GM23338 (cell line): Measurements from ENCODE around the gene LRRC63. TPM values are rescaled to one million over a fixed set of nuclear protein-coding genes. Genes with fewer than 3 reads are reported as not detected.

Experiments used
- ATAC-seq: fragments of 200-7000 bp; cut with Tn5 transposase; 3 replicates; pipeline ENCODE4 v1.9.1; 2020
- DNase-seq: peaks from one replicate; pipeline ENCODE4 v3.0.0-alpha.2; 2015; ENCODE audit warnings: low spot score
- H2AFZ ChIP-seq: fragments of 200-600 bp; sonication (generic); 2 replicates; pipeline ENCODE4 v1.8.0; 2016; ENCODE audit warnings: antibody characterized with exemption, mild to moderate bottlenecking, moderate library complexity
- H3F3A ChIP-seq: fragments of 200-600 bp; sonication (generic); replicated peaks from 2 replicates; pipeline ENCODE4 v1.8.0; 2017; ENCODE audit warnings: antibody characterized with exemption, mixed run types, low read depth
- H3K27ac ChIP-seq: fragments of 200-600 bp; sonication (generic); 2 replicates; pipeline ENCODE4 v1.6.1; 2016; ENCODE audit warnings: low read depth
- H3K27me3 ChIP-seq: fragments of 200-600 bp; sonication (generic); 2 replicates; pipeline ENCODE4 v1.8.0; 2016; ENCODE audit warnings: mild to moderate bottlenecking, mixed run types, moderate library complexity; ENCODE audit not compliant: insufficient read depth
- H3K36me3 ChIP-seq: fragments of 200-600 bp; sonication (generic); 2 replicates; pipeline ENCODE4 v1.8.0; 2016; ENCODE audit warnings: mild to moderate bottlenecking; ENCODE audit not compliant: insufficient read depth
- H3K4me1 ChIP-seq: fragments of 200-600 bp; sonication (generic); 2 replicates; pipeline ENCODE4 v1.8.0; 2016; ENCODE audit warnings: mild to moderate bottlenecking, moderate library complexity; ENCODE audit not compliant: insufficient read depth
- H3K4me2 ChIP-seq: fragments of 200-600 bp; sonication (generic); 2 replicates; pipeline ENCODE4 v1.7.1; 2017; ENCODE audit warnings: mixed run types
- H3K4me3 ChIP-seq: fragments of 200-600 bp; sonication (generic); 2 replicates; pipeline ENCODE4 v1.6.1; 2016; ENCODE audit warnings: mixed run types
- H3K79me2 ChIP-seq: fragments of 200-600 bp; sonication (generic); replicated peaks from 2 replicates; pipeline ENCODE4 v1.8.0; 2017; ENCODE audit warnings: mild to moderate bottlenecking; ENCODE audit not compliant: insufficient read depth
- H3K9me2 ChIP-seq: fragments of 200-600 bp; sonication (generic); 2 replicates; pipeline ENCODE4 v1.8.0; 2017; ENCODE audit not compliant: insufficient read depth
- H4K20me1 ChIP-seq: fragments of 200-600 bp; sonication (generic); replicated peaks from 2 replicates; pipeline ENCODE4 v1.8.0; 2017; ENCODE audit warnings: mild to moderate bottlenecking; ENCODE audit not compliant: insufficient read depth
- H3K27ac Mint-ChIP-seq: 2 replicates; pipeline ENCODE4 v1.8.0; 2020; ENCODE audit warnings: inconsistent platforms, mild to moderate bottlenecking, moderate library complexity, mixed read lengths
- H3K27me3 Mint-ChIP-seq: 3 replicates; pipeline ENCODE4 v1.8.0; 2022; ENCODE audit warnings: low read depth, mild to moderate bottlenecking, moderate library complexity, mixed read lengths, inconsistent platforms; ENCODE audit not compliant: insufficient read depth, poor library complexity
- H3K36me3 Mint-ChIP-seq: 3 replicates; pipeline ENCODE4 v1.8.0; 2021; ENCODE audit warnings: low read depth, mild to moderate bottlenecking, inconsistent platforms, moderate library complexity, mixed read lengths
- H3K4me1 Mint-ChIP-seq: 3 replicates; pipeline ENCODE4 v1.8.0; 2020; ENCODE audit warnings: mild to moderate bottlenecking, inconsistent platforms, mixed read lengths
- H3K4me3 Mint-ChIP-seq: 3 replicates; pipeline ENCODE4 v1.8.0; 2021; ENCODE audit warnings: moderate library complexity, mild to moderate bottlenecking, inconsistent platforms, mixed read lengths
- H3K9me3 Mint-ChIP-seq: 3 replicates; pipeline ENCODE4 v1.8.0; 2020; ENCODE audit warnings: moderate library complexity, mild to moderate bottlenecking, inconsistent platforms, mixed read lengths
- CREB1 ChIP-seq: fragments of 250-450 bp; sonication (Bioruptor Pico); IDR thresholded peaks from 2 replicates; pipeline ENCODE4 v1.5.0; 2020; ENCODE audit warnings: low read depth, mild to moderate bottlenecking, moderate library complexity
- CTCF ChIP-seq, 2 experiments: fragments of 200-600 bp in 1 of 2; sonication (generic) in 1 of 2; conservative IDR thresholded peaks; 2 replicates each; pipeline versions ENCODE4 v1.5.1 to v1.6.1; 2016 to 2017; ENCODE audit warnings: antibody characterized with exemption in 2 of 2, low read depth in 2 of 2, mild to moderate bottlenecking in 2 of 2, moderate library complexity in 1 of 2
- ETS1 ChIP-seq: IDR thresholded peaks from 2 replicates; pipeline ENCODE4 v1.6.1; 2016; ENCODE audit warnings: antibody characterized with exemption
- EZH2 ChIP-seq: fragments of 200-600 bp; sonication (generic); IDR thresholded peaks from one replicate; pipeline ENCODE4 v1.8.0; 2017; ENCODE audit warnings: antibody characterized with exemption, mild to moderate bottlenecking, low read depth; ENCODE audit not compliant: unreplicated experiment
- EZH2phosphoT487 ChIP-seq: fragments of 200-600 bp; sonication (generic); IDR thresholded peaks from one replicate; pipeline ENCODE4 v1.8.1; 2018; ENCODE audit warnings: antibody characterized with exemption; ENCODE audit not compliant: unreplicated experiment
- JUNB ChIP-seq: IDR thresholded peaks from one replicate; pipeline ENCODE4 v1.6.1; 2016; ENCODE audit warnings: antibody characterized with exemption; ENCODE audit not compliant: unreplicated experiment
- NANOG ChIP-seq: IDR thresholded peaks from 2 replicates; pipeline ENCODE4 v1.6.1; 2016; ENCODE audit warnings: antibody characterized with exemption, borderline replicate concordance
- REST ChIP-seq: IDR thresholded peaks from one replicate; pipeline ENCODE4 v1.6.1; 2018; ENCODE audit warnings: antibody characterized with exemption; ENCODE audit not compliant: unreplicated experiment
- STAT1 ChIP-seq: IDR thresholded peaks from one replicate; pipeline ENCODE4 v1.6.1; 2016; ENCODE audit warnings: antibody characterized with exemption; ENCODE audit not compliant: unreplicated experiment
- ZNF114 ChIP-seq: fragments of 250-450 bp; sonication (Bioruptor Pico); IDR thresholded peaks from 2 replicates; pipeline ENCODE4 v1.5.0; 2020; ENCODE audit warnings: mild to moderate bottlenecking, moderate library complexity
- ZNF331 ChIP-seq: fragments of 250-450 bp; sonication (Bioruptor Pico); IDR thresholded peaks from 2 replicates; pipeline ENCODE4 v1.5.0; 2020; ENCODE audit warnings: low read depth, mild to moderate bottlenecking, moderate library complexity
- polyA plus RNA-seq: library from polyadenylated mRNA; unstranded; fragments of >200 nt; fragmentation: Nextera tagmentation; extraction: Ambion mirVana; gene quantifications from 2 replicates; pipeline ENCODE4 v1.2.1, GENCODE V29; 2016
- small RNA-seq: library from RNA; depleted of rRNA; stranded (forward); fragments of <200 nt; gene quantifications from one replicate; pipeline ENCODE3, GENCODE V24; 2014; ENCODE audit warnings: low replicate concordance
- total RNA-seq: library from RNA; depleted of rRNA; stranded (reverse); fragments of >200 nt; shearing (Covaris generic); gene quantifications from 2 replicates; pipeline ENCODE4 v1.2.3, GENCODE V29; 2014; rRNA removed

LRRC63 gene
- total and polyA plus RNA-seq, 2 experiments from 2014 or later, result not detected

GRCh38 chr13:46321494-46322225 is 109.9 kb downstream of the LRRC63 start (continued):
- TF ChIP-seq CTCF (conservative IDR thresholded peaks at IDR 0.05; ENCODE audit: low read depth in 2 of 2), result peak; percentile 79 to 81

GRCh38 chr13:46324976-46325375 is 113.2 kb downstream of the LRRC63 start:
- no peaks in the 10 kb centered on the region; the same call in 1 of the 2 replicates for H3K9me2 ChIP-seq
- no peaks in the 10 kb centered on the region for H3K27me3 ChIP-seq
- H3K27ac ChIP-seq, result no peak overlapping the region
- TF ChIP-seq ZNF331 (CRISPR knock-in tag), result no peak
- TF ChIP-seq REST, result no peak
- no peak for TF ChIP-seq JUNB
- TF ChIP-seq ZNF114 (CRISPR knock-in tag), result no peak
- TF ChIP-seq EZH2phosphoT487, result no peak
- no peak for TF ChIP-seq CREB1 (CRISPR knock-in tag)
- no peak for TF ChIP-seq ETS1
- TF ChIP-seq STAT1, result no peak
- TF ChIP-seq NANOG, result no peak
- no peak for TF ChIP-seq EZH2
- H3K36me3 ChIP-seq, result no peaks in the 10 kb centered on the region
- Mint-ChIP-seq H3K4me1 (no peaks in the 10 kb centered on the region), H3K36me3 (no peaks in the 10 kb centered on the region), H3K4me3 (no peak overlapping the region), H3K27ac (no peak overlapping the region), H3K27me3 (peaks cover 1% of the 10 kb centered on the region), H3K9me3 (no peaks in the 10 kb centered on the region)
- no peak overlapping the region for H2AFZ ChIP-seq
- no peaks in the 10 kb centered on the region for H3K79me2 ChIP-seq
- DNase-seq (no peak), ATAC-seq (no peak)
- H3F3A ChIP-seq, result no peaks in the 10 kb centered on the region
- no peak overlapping the region for H3K4me2 ChIP-seq
- no peak overlapping the region for H3K4me3 ChIP-seq
- H3K4me1 ChIP-seq, result no peaks in the 10 kb centered on the region
- H4K20me1 ChIP-seq, result no peaks in the 10 kb centered on the region

Small RNAs within 50 kb of the gene (small RNA-seq; reads per million reads assigned to genes)
- not detected for gene RN7SKP5
- gene RN7SL288P, result not detected

Other genes with a start within 250 kb of the LRRC63 start
- 25.6 and 39.6 TPM in 2 replicates for gene ZC3H13, start 159.2 kb upstream of the LRRC63 start, total RNA-seq
- gene ZC3H13, start 159.2 kb upstream of the LRRC63 start, polyA plus RNA-seq, result 110 and 125 TPM in 2 replicates
- gene CPB2, start 106.9 kb upstream of the LRRC63 start, total RNA-seq, result not detected in 2 replicates
- gene CPB2, start 106.9 kb upstream of the LRRC63 start, polyA plus RNA-seq, result 0.47 and 0.73 TPM in 2 replicates
- gene LCP1, start 29.8 kb upstream of the LRRC63 start, total RNA-seq, result 3.4 and 6.6 TPM in 2 replicates
- 1.9 and 2.7 TPM in 2 replicates for gene LCP1, start 29.8 kb upstream of the LRRC63 start, polyA plus RNA-seq
- gene RUBCNL, start 175.3 kb downstream of the LRRC63 start, total RNA-seq, result 4.2 and 5.9 TPM in 2 replicates
- 2.9 and 4.2 TPM in 2 replicates for gene RUBCNL, start 175.3 kb downstream of the LRRC63 start, polyA plus RNA-seq